Ovary (tissue), 9 donors: ENCODE measurements around the gene IGFBP3. TPM values are rescaled to one million over a fixed set of nuclear protein-coding genes. Genes with fewer than 3 reads are reported as not detected.

ENCODE experiments used
- DNase-seq, 5 donors: peaks; one replicate each; pipeline ENCODE4 v3.0.0-alpha.2; 2019 to 2020
- H3K27ac ChIP-seq, 2 donors: fragments of 200-600 bp; one replicate each; pipeline versions ENCODE4 v1.5.1 to v1.8.0; 2019 to 2022
- H3K27me3 ChIP-seq: fragments of 200-600 bp; one replicate; pipeline ENCODE4 v1.8.0; 2022
- H3K36me3 ChIP-seq: fragments of 200-600 bp; sonication (generic); one replicate; pipeline ENCODE4 v1.5.1; 2019
- H3K4me1 ChIP-seq: one replicate; pipeline ENCODE4 v1.8.1; 2013; ENCODE audit warnings: mild to moderate bottlenecking, moderate library complexity; ENCODE audit not compliant: insufficient read depth
- H3K4me3 ChIP-seq: fragments of 200-600 bp; sonication (generic); one replicate; pipeline ENCODE4 v1.5.1; 2017
- H3K9me3 ChIP-seq, 2 donors: fragments of 200-600 bp in 1 of 2; sonication (generic) in 1 of 2; one replicate each; pipeline versions ENCODE4 v1.5.1 to v1.8.1; 2013 to 2019; ENCODE audit warnings: mild to moderate bottlenecking in 1 of 2, moderate library complexity in 1 of 2
- CTCF ChIP-seq, 3 donors: fragments of 450-650 bp in 2 of 3; fragments of 200-600 bp in 1 of 3; IDR thresholded peaks; one replicate each; pipeline versions ENCODE4 v1.5.1 to v1.8.0; 2016 to 2022; ENCODE audit warnings: antibody characterized with exemption in 3 of 3, mild to moderate bottlenecking in 1 of 3
- EP300 ChIP-seq: sonication (generic); formaldehyde crosslinking; IDR thresholded peaks from one replicate; pipeline ENCODE4 v1.6.1; 2017; ENCODE audit warnings: antibody characterized with exemption
- POLR2A ChIP-seq: fragments of 450-650 bp; IDR thresholded peaks from one replicate; pipeline ENCODE4 v1.6.1; 2017; ENCODE audit warnings: antibody characterized with exemption, mild to moderate bottlenecking, moderate library complexity
- WGBS, 3 donors: extraction: QIAGEN DNeasy Blood & Tissue Kit in 1 of 3; methylation state at CpG; one replicate each; pipeline versions ENCODE4 v1.1.5 to v1.1.7; 2013 to 2017; 5-methylcytosine and 5-hydroxymethylcytosine counted together
- intact Hi-C, 4 donors: fragments of 100-400 bp; cut with DNase I; formaldehyde crosslinking; loops; one replicate each; pipeline versions ENCODE4 v1.11.0 to v1.15.1; 2022 to 2023
- polyA plus RNA-seq, 2 donors: library from polyadenylated mRNA; stranded (reverse); fragments of 200-250 nt in 1 of 2; fragments of 350-450 nt in 1 of 2; fragmentation: Illumina TruSeq in 1 of 2; extraction: RNeasy Lipid Tissue Mini Kit (QIAGEN cat#74804) in 1 of 2; gene quantifications; one replicate each; pipeline ENCODE4 v1.2.3, GENCODE V29; 2013 to 2014
- total RNA-seq, 7 donors: library from RNA; depleted of rRNA in 2 of 7; stranded (reverse); fragments of >200 nt in 2 of 7; fragmentation: NEBNext Ultra II Directional in 3 of 7; extraction: Animal tissue kit (Norgen Biotek cat#: 25700) in 3 of 7; gene quantifications; one replicate each; pipeline versions ENCODE4 v1.1.0 to v1.2.4, GENCODE V29; 2016 to 2023
- donor health status: DM: no; HTN: no; CAD: no; lungs with moderate emphysema.
- donor health status: DM: no; HTN: no; CAD: no.
- donor health status: Bipolar disorder and iron deficiency.
- donor health status: DM: yes; HTN: yes; CAD: no.
- donor health status: DM: no; HTN: no; CAD: no.
- donor health status: DM: yes; HTN: yes; CAD: no.

Gene IGFBP3
- total and polyA plus RNA-seq, 9 donors = 51.6 to 648 (median 174) TPM

GRCh38 chr7:45874408-45875131 is 46.5 kb downstream of the IGFBP3 start:
- no peak for DNase-seq
- no peak overlapping the region for H3K27ac ChIP-seq
- intact Hi-C loops = no loop called here
- H3K4me3 ChIP-seq = no peak overlapping the region
- no peaks in the 10 kb centered on the region for H3K36me3 ChIP-seq
- peaks cover 0 to 5% of the 10 kb centered on the region in 2 donors for H3K9me3 ChIP-seq
- WGBS, 3 donors = 88 to 90% (median 90%) methylated on average over 8 of the region's 8 CpGs
- no peaks in the 10 kb centered on the region for H3K4me1 ChIP-seq
- TF ChIP-seq CTCF (IDR thresholded peaks at IDR 0.05) (no peak), EP300 (no peak), POLR2A (no peak)
- H3K27me3 ChIP-seq = no peaks in the 10 kb centered on the region

- no peaks in the 10 kb centered on the region for H3K27me3 ChIP-seq
- 81 to 89% (median 83%) methylated on average over 6 of the region's 6 CpGs for WGBS, 3 donors
- no peaks in the 10 kb centered on the region for H3K36me3 ChIP-seq
- DNase-seq = no peak
- no peak for TF ChIP-seq POLR2A
- TF ChIP-seq CTCF (IDR thresholded peaks at IDR 0.05) = no peak
- no peak for TF ChIP-seq EP300
- no peaks in the 10 kb centered on the region for H3K4me1 ChIP-seq
- H3K9me3 ChIP-seq = peaks cover 0 to 3% of the 10 kb centered on the region in 2 donors
- no peak overlapping the region for H3K4me3 ChIP-seq
- intact Hi-C loops = no loop called here
- no peak overlapping the region for H3K27ac ChIP-seq
Measured at GRCh38 chr7:45873355-45873754, 47.7 kb downstream of the IGFBP3 start.

GRCh38 chr7:45873035-45873354 is 48.1 kb downstream of the IGFBP3 start, which contains the start of gene CCDC201:
CCDC201 (minus strand) TSS chr7:45873082; CDS start chr7:45873007, 75 bp downstream.
- no peaks in the 10 kb centered on the region for H3K9me3 ChIP-seq
- no peak within 1 kb of the TSS for H3K4me3 ChIP-seq
- H3K4me1 ChIP-seq = no peaks in the 10 kb centered on the region
- no peak for DNase-seq
- WGBS, 3 donors = 84 to 91% (median 85%) methylated on average over 7 of the region's 7 CpGs
- TF ChIP-seq POLR2A (no peak), EP300 (no peak), CTCF (IDR thresholded peaks at IDR 0.05) (no peak)
- H3K27me3 ChIP-seq = no peaks in the 10 kb centered on the region
- no peak within 1 kb of the TSS for H3K27ac ChIP-seq
- H3K36me3 ChIP-seq = no peaks in the 10 kb centered on the region
- intact Hi-C loops = no loop called here

- TF ChIP-seq EP300 = no peak
- TF ChIP-seq CTCF (IDR thresholded peaks at IDR 0.05) = no peak
- TF ChIP-seq POLR2A = no peak
- intact Hi-C loops = no loop called here
- Histone ChIP-seq H3K4me3 (no peak overlapping the region), H3K9me3 (no peaks in the 10 kb centered on the region), H3K27me3 (no peaks in the 10 kb centered on the region), H3K4me1 (no peaks in the 10 kb centered on the region), H3K36me3 (no peaks in the 10 kb centered on the region), H3K27ac (no peak overlapping the region)
- no peak for DNase-seq
- WGBS, 3 donors = 66 to 80% (median 69%) methylated on average over 10 of the region's 10 CpGs
Measured at GRCh38 chr7:45872116-45873034, 48.7 kb downstream of the IGFBP3 start.
